GM21529 (cell line): Measurements from ENCODE around the gene TMEFF1.

Experiments
- ATAC-seq: cut with Tn5 transposase; IDR thresholded peaks from one replicate; pipeline ENCODE4 v1.9.1; 2021; ENCODE audit not compliant: unreplicated experiment

The TMEFF1 gene

GRCh38 chr9:100567856-100568255 is 94.9 kb downstream of the TMEFF1 start:
- no peak for ATAC-seq

GRCh38 chr9:100573655-100574260 is 100.8 kb downstream of the TMEFF1 start:
- no peak for ATAC-seq

GRCh38 chr9:100575006-100575405 is 102.1 kb downstream of the TMEFF1 start:
- no peak for ATAC-seq

GRCh38 chr9:100575765-100576386 is 102.9 kb downstream of the TMEFF1 start:
- no peak for ATAC-seq

- no peak for ATAC-seq
Observed at GRCh38 chr9:100577776-100578448, 105.0 kb downstream of the TMEFF1 start, which contains the start of gene CAVIN4. CAVIN4 (plus strand) TSS chr9:100578079; CDS start chr9:100578144, 65 bp downstream.

- ATAC-seq = no peak
Observed at GRCh38 chr9:100578610-100579009, 105.7 kb downstream of the TMEFF1 start.

GRCh38 chr9:100579665-100580064 is 106.7 kb downstream of the TMEFF1 start:
- no peak for ATAC-seq

GRCh38 chr9:100580257-100580656 is 107.3 kb downstream of the TMEFF1 start:
- ATAC-seq = no peak

GRCh38 chr9:100581081-100581480 is 108.1 kb downstream of the TMEFF1 start:
- ATAC-seq = no peak

- no peak for ATAC-seq
Observed at GRCh38 chr9:100581661-100582060, 108.7 kb downstream of the TMEFF1 start.

- ATAC-seq = no peak
Observed at GRCh38 chr9:100583014-100583802, 110.3 kb downstream of the TMEFF1 start.

- ATAC-seq = no peak
Observed at GRCh38 chr9:100584951-100585350, 112.0 kb downstream of the TMEFF1 start.

GRCh38 chr9:100586093-100586492 is 113.1 kb downstream of the TMEFF1 start:
- ATAC-seq = no peak

- no peak for ATAC-seq
Observed at GRCh38 chr9:100587375-100587774, 114.4 kb downstream of the TMEFF1 start.

GRCh38 chr9:100589582-100589981 is 116.6 kb downstream of the TMEFF1 start:
- ATAC-seq = no peak

- ATAC-seq = no peak
Observed at GRCh38 chr9:100590481-100590880, 117.5 kb downstream of the TMEFF1 start.

GRCh38 chr9:100591139-100591538 is 118.2 kb downstream of the TMEFF1 start:
- ATAC-seq = no peak

- no peak for ATAC-seq
Observed at GRCh38 chr9:100591639-100592412, 118.9 kb downstream of the TMEFF1 start.

- peak; percentile 44 for ATAC-seq
Observed at GRCh38 chr9:100595391-100596199, 122.6 kb downstream of the TMEFF1 start.

- no peak for ATAC-seq
Observed at GRCh38 chr9:100597236-100597635, 124.3 kb downstream of the TMEFF1 start.
